Calu3 (cell line): Measurements from ENCODE around the gene TMC4. TPM values are rescaled to one million over a fixed set of nuclear protein-coding genes. Genes with fewer than 3 reads are reported as not detected.

Source experiments
- BruUV-seq: library from RNA; stranded (reverse); fragments of 400-500 nt; replicated peaks from 2 replicates; lab custom pipeline; 2021; lab: Mats Ljungman, UMichigan
- CTCF ChIA-PET: fragments of 300-600 bp; sonication (Branson Sonifier 250); formaldehyde crosslinking; loops from one replicate; lab custom pipeline; 2022; ENCODE audit warnings: antibody characterized with exemption; lab: Charles Lee
- DNase-seq: peaks from one replicate; pipeline ENCODE4 v3.0.0; 2022
- H3K27ac Mint-ChIP-seq: one replicate; pipeline ENCODE4 v1.8.0; 2022; ENCODE audit warnings: mixed read lengths; ENCODE audit not compliant: unreplicated experiment
- H3K27me3 Mint-ChIP-seq: one replicate; pipeline ENCODE4 v1.8.0; 2022; ENCODE audit warnings: mixed read lengths; ENCODE audit not compliant: unreplicated experiment
- H3K36me3 Mint-ChIP-seq: one replicate; pipeline ENCODE4 v1.8.0; 2022; ENCODE audit warnings: mild to moderate bottlenecking, moderate library complexity, mixed read lengths; ENCODE audit not compliant: insufficient read depth, unreplicated experiment
- H3K4me1 Mint-ChIP-seq: one replicate; pipeline ENCODE4 v1.8.0; 2022; ENCODE audit warnings: mild to moderate bottlenecking, low read depth, mixed read lengths; ENCODE audit not compliant: unreplicated experiment
- H3K4me3 Mint-ChIP-seq: one replicate; pipeline ENCODE4 v1.8.0; 2022; ENCODE audit warnings: mild to moderate bottlenecking, low read depth, moderate library complexity, mixed read lengths; ENCODE audit not compliant: unreplicated experiment
- H3K9me3 Mint-ChIP-seq: one replicate; pipeline ENCODE4 v1.8.0; 2022; ENCODE audit warnings: low read depth, mixed read lengths; ENCODE audit not compliant: unreplicated experiment
- CTCF ChIP-seq: fragments of 200-600 bp; IDR thresholded peaks from one replicate; pipeline ENCODE4 v1.8.0; 2022; ENCODE audit warnings: antibody characterized with exemption; ENCODE audit not compliant: unreplicated experiment
- intact Hi-C: fragments of 100-400 bp; cut with micrococcal nuclease; formaldehyde crosslinking; loops from one replicate; pipeline ENCODE4 v1.10.0; 2022; ENCODE audit not compliant: unreplicated experiment
- total RNA-seq: library from RNA; stranded (reverse); gene quantifications from 2 replicates; pipeline ENCODE4 v1.2.3, GENCODE V29; 2022

Gene TMC4
- total RNA-seq, 1 experiment from 2014 or later, result 157 TPM

- no peaks in the 10 kb centered on the region for H3K27me3 Mint-ChIP-seq
- intact Hi-C loops, result loop anchor here (1.0 kb wide), 1 partner anchor 22 kb away; the partner anchor contains the start of gene CNOT3
- H3K27ac Mint-ChIP-seq, result peak within 1 kb of the TSS; percentile 89
- H3K36me3 Mint-ChIP-seq, result peaks cover 97% of the 10 kb centered on the region
- peaks cover 30% of the 10 kb centered on the region for H3K4me1 Mint-ChIP-seq
- peak within 1 kb of the TSS; percentile 87 for H3K4me3 Mint-ChIP-seq
- BruUV-seq, result no TSS peak
- DNase-seq, result peak; percentile 99
- CTCF ChIA-PET, result interaction anchor here (0.7 to 2.2 kb wide), 11 partner anchors 14 to 366 kb away, joined by 3 to 11 read pairs (median 5); partner anchors contain the start of genes CNOT3, MBOAT7 and TMC4
- peaks cover 2% of the 10 kb centered on the region for H3K9me3 Mint-ChIP-seq
- peak; percentile 34 for TF ChIP-seq CTCF
Measured at GRCh38 chr19:54159352-54160181, 13.4 kb downstream of the TMC4 start, which contains the start of gene LENG1. Gene LENG1 (minus strand): TSS chr19:54159721. CDS start chr19:54159695, 26 bp downstream.

- no peak for DNase-seq
- TF ChIP-seq CTCF, result no peak
- Mint-ChIP-seq H3K9me3 (peaks cover 2% of the 10 kb centered on the region), H3K27ac (peak overlapping the region; percentile 89), H3K27me3 (no peaks in the 10 kb centered on the region), H3K36me3 (peaks cover 97% of the 10 kb centered on the region), H3K4me1 (peaks cover 30% of the 10 kb centered on the region), H3K4me3 (peak overlapping the region; percentile 87)
- intact Hi-C loops, result loop anchor here (1.0 kb wide), 1 partner anchor 22 kb away; the partner anchor contains the start of gene CNOT3
- BruUV-seq, result TSS peak; percentile 70
- CTCF ChIA-PET, result interaction anchor here (0.7 to 2.2 kb wide), 10 partner anchors 14 to 366 kb away, joined by 3 to 11 read pairs (median 4); partner anchors contain the start of genes CNOT3, MBOAT7 and TMC4
Measured at GRCh38 chr19:54158812-54159351, 14.1 kb downstream of the TMC4 start.

DNA sequence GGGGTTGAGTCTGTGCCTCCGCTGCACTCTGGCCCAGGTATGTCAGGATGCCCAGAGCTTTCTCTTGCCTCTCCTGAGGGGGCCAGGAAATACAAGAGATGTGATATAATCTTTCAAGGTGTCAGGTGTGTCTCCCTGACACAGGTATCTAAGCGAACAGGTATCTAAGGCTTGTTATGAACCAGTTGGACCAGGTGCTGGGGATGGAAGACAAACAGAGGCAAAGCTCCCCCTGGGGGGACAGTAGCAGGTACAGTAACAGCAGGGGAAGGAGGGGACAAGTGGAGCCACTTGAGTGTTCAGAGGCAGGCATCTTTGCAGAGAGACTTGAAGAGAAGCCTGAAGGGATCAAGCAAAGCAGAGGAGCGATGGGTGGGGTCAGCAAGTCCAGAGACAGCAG, 16.0 kb downstream of the TMC4 start:
- Mint-ChIP-seq H3K9me3 (no peaks in the 10 kb centered on the region), H3K27ac (peak overlapping the region; percentile 69), H3K4me3 (peak overlapping the region; percentile 10), H3K4me1 (peaks cover 30% of the 10 kb centered on the region), H3K27me3 (no peaks in the 10 kb centered on the region), H3K36me3 (peaks cover 98% of the 10 kb centered on the region)
- intact Hi-C loops, result no loop called here
- CTCF ChIA-PET, result interaction anchor here (1.1 kb wide), 1 partner anchor 19 kb away, joined by 3 read pairs; the partner anchor contains the start of gene CNOT3
- BruUV-seq, result no TSS peak
- no peak for DNase-seq
- TF ChIP-seq CTCF, result no peak

DNA sequence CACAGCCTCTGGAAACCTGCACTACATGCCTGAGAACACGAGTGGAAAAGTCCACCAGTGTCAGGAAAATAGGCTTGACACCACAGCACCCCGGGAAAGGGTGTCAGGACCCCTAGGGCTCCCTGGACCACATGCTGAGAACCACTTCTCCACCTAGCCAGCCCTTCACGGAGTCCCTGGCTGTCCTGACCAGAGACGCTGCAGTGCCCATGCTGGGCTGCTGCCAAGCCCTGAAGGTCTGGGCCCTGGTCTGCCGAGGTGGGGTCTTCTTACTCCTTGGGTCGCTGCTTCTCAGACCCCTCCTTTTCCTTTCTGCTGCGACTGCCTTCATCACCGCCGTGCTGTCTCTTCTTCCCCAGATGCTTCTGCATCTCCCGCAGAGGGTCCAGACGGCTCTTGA, 16.5 kb downstream of the TMC4 start:
- intact Hi-C loops, result no loop called here
- peaks cover 98% of the 10 kb centered on the region for H3K36me3 Mint-ChIP-seq
- H3K4me1 Mint-ChIP-seq, result peaks cover 30% of the 10 kb centered on the region
- H3K4me3 Mint-ChIP-seq, result peak overlapping the region; percentile 10
- no peak for DNase-seq
- H3K27ac Mint-ChIP-seq, result peak overlapping the region; percentile 69
- H3K27me3 Mint-ChIP-seq, result no peaks in the 10 kb centered on the region
- TF ChIP-seq CTCF, result no peak
- no peaks in the 10 kb centered on the region for H3K9me3 Mint-ChIP-seq
- BruUV-seq, result no TSS peak
- CTCF ChIA-PET, result no interaction called here
